NCI-H2029 treated with DMSO at 0.1 percent for 48 hours (cell line): ENCODE results near the gene TOX4.
"Not testable (repeated sequence)": the region's sequence is repeated elsewhere in the genome, so short reads cannot be mapped to it uniquely, and the experiment has no call there.

ENCODE experiments used
- DNase-seq: peaks from one replicate; lab custom pipeline; 2025; lab: John Stamatoyannopoulos, UW

Gene TOX4

GRCh38 chr14:21535545-21536417, 58.8 kb downstream of the TOX4 start:
- DNase-seq = no peak

DNA sequence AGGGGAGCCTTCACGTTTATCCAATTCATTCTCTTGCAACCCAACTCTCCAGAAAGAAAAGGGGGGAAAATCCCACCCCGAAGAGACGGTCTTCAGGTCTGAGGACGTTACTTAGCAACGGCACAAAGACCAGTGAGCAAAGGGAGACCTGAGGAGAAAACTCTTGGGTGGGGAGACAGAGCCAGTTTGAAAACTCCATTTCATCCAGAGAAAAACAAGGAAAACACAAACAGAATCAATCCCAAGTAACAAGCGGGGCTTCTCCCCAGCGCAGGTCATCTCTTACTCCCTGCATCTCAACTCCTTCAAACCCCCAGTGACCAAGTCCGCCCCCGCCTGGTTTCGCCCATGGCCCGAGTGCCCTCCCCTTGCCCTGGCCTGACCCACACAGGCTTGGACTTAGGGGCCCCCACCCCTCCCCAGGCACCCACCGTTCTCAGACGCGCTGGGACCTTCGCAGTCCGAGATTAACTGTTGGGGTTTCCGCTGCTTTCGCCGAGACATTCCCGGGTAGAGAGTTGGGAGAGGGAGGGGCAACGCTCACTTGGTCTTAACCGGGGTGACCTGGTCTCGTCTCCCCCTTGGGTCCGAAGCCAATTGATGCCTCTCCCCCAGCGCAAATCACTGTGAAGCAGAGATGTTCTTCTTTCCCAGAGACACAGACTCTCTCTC, 59.6 kb downstream of the TOX4 start:
- DNase-seq = no peak

- DNase-seq = no peak
Measured at GRCh38 chr14:21537090-21537424, 60.1 kb downstream of the TOX4 start.

- DNase-seq = no peak
Measured at GRCh38 chr14:21539189-21539940, 62.4 kb downstream of the TOX4 start.

DNA sequence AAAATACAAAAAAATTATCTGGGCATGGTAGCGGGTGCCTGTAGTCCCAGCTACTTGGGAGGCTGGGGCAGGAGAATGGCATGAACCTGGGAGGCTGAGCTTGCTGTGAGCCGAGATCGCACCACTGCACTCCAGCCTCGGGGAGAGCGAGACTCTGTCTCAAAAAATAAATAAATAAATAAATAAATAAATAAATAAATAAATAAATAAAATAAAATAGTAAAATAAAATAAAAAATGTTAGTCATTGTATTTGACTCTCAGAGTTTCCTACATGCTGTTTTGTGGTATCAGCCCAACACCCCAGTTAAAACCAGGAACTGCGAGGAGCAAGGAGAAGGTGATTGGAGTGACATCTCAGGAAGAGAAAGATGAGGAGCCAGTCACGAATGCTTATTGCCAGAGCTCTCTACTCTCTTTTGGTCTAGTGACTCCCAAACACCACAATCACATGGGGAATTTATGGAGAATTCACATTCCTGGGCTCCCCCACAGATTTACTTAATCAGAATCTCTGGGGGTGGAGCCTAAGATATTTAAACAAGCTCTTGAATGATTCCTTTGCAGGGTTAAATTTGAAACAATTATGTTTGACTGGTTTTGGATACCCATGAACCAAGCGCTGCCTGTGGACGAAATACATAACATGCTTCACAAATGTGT, 64.5 kb downstream of the TOX4 start:
- DNase-seq = no peak

GRCh38 chr14:21543521-21543960, 66.5 kb downstream of the TOX4 start:
- DNase-seq = no peak

DNA sequence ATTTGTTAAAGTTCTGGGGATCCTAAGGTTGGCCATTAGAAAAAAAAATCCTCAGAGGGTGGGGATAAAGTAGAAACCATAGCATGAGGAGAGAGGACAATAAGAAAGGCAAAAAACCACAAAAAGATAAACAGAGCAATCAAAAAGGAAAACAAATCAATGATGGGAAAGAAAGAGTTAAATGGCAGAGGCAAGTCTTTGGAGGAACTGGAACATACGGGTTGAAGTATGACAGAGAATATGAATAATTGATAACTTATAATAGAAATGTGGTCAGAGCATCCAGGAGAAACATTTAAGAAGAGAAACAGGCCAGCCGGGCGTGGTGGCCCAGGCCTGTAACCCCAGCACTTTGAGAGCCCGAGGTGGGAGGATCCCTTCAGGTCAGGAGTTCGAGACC, 67.0 kb downstream of the TOX4 start:
- no peak for DNase-seq

DNA sequence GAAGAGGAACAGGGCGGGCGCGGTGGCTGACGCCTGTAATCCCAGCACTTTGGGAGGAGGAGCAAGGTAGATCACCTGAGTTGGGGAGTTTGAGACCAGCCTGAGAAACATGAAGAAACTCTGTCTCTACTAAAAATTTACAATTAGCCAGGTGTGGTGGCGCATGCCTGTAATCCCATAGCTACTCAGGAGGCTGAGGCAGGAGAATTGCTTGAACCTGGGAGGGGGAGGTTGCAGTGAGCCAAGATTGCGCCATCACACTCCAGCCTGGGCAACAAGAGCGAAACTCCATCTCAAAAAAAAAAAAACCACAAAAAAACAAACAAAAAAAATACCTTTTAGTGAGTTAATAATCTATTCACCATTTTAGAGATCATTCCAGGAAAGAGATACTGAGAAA, 67.6 kb downstream of the TOX4 start:
- not testable (repeated sequence) for DNase-seq
